GM18520 (cell line): ENCODE data around the gene TNFRSF9.

Experiments
- ATAC-seq: cut with Tn5 transposase; IDR thresholded peaks from one replicate; pipeline ENCODE4 v1.9.1; 2021; ENCODE audit not compliant: unreplicated experiment

TNFRSF9 gene

DNA sequence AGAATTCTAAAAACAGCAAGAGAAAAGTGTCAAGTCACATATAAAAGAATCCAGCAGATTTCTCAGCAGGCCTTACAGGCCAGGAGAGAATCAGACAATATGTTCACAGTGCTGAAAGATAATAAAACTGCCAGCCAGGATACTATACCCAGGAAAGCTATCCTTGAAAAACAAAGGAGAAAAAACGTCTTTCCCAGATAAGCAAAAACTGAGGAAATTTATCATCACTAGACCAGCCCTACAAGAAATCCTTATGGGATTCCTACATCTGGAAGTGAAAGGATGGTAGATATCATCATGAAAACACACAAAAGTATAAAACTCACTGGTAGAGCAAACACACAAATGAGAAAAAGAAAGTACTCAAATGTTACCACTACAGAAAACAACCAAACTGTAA, 62.6 kb downstream of the TNFRSF9 start:
- ATAC-seq: no peak

DNA sequence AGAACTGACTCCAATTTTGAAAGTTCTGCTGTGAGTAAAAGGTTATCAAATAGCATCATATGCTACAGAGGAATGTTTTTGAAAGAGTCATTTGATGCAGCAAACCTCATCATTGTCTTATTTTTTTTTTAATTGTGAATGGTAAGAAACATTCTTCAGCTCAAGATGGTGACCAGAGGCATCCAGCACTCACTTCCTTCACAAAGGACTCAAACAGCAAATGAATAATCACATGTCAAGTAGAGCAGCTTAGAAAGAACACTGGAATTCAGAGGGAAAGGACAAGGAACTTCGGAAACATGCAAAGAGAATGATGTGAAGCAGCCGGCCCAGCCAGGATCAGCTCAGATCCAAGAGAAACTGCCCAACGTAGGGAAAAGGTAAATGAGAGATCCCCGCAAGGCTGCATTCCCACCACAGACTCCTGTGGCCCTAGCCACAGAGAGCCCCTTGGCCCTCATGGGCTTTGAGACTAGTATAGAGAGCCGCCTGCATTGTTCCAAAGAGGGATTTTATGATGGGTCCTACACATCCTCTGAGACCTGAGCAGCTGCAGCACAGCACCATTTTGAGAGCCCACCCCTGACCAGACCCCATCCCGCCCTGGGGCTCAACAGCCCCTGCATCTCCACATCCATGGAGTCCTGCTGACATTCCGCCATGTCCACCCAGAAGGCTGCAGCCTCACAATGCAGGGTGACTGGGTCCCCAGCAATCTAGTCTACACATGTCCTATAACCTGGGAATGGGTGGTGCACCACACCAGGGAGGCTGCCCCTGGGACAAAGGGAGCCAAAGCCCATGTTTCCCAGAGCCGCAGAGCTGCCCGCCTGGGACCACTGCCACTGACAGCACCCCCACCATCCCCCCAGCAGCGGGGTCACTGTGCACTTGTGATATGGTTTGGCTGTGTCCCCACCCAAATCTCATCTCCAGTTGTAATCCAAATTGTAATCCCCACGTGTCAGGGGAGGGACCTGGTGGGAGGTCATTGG, 66.5 kb downstream of the TNFRSF9 start:
- no peak for ATAC-seq

DNA sequence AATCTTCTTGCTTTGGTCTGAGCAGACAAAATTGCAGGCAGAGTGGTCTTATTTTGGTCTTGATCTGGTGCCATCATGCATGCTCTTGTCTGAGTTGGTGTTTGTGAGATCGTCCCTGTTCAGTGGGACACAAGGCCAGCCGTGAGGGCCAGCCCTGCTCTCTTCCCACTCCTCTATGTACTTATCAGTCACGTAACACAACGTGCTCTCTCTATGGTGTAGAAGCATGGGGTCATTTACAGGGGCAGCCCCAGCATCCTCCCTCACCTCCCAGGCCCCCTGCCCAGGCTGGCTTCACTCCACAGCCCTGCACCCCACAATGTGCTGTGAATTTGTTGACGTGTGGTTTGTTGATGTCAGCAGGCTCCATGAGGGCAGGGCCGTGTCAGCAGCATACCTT, 69.5 kb downstream of the TNFRSF9 start:
- no peak for ATAC-seq

DNA sequence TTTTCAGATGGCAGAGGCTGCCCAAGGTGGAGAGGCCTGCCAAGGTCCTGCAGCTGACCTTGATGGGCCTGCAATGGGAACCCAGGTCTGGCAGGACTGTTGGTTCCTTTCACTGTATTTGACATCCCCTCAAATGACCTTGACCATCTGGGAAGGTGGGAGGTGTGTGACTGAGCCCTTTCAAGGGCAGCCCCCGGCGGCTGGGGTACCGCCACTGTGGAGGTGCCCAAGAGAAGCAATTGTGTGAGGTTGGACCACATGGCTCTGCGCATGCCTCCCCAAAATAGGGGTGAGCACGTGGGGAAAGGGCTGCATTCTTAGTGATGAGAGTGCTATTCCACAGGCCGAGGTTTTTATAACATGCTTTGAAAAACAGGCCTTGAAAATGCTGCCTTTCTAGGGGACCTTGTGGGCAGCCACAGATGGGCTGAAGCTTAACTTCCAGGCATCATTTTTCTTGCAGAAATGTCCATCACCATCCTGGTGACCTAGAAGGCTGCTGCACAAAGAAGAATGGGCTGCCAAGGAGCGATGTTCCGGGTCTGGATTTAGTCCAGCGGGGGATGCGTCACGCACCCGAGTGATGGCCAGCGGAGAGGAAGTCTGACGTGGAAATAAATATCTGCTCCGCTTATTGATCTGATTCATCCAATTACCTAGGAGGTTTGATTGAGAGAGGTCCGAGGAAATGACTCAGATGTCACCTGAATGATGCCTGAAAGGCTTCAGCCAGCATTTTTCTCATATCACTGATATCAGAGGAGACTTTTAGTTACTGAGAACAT, 71.3 kb downstream of the TNFRSF9 start:
- ATAC-seq: no peak

DNA sequence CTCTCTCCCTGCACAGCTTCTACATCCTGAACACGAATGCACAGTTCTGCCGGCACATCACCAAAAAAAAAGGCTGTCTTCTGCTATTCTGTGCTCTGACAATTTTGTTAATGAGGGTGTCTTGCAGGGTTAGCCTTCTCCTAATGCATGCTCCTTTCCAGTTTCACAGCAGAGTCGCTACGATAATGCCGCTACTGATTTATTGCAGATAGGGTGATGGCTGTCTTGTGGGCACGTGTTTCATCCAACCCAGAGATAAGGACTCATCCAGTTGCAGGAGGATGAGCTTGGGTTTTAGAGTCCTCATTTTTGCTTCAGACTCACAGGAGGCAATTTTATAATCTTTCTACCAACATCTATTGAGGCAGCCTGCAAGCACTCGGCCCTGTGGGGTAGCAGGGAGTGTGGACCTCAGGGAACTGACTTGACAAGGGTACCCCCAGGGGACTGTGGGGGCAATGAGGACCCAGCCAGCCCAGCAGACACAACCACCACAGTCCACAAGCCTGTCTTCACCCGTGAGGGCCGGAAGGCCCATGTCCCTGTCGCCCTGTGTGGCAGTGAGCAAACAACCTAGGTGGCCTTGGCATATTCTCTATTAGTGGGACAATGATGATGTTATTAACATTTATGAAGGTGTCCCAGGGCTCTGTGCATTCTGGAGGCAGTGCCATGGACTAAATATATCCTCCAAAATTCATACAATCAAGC, 72.4 kb downstream of the TNFRSF9 start:
- no peak for ATAC-seq

DNA sequence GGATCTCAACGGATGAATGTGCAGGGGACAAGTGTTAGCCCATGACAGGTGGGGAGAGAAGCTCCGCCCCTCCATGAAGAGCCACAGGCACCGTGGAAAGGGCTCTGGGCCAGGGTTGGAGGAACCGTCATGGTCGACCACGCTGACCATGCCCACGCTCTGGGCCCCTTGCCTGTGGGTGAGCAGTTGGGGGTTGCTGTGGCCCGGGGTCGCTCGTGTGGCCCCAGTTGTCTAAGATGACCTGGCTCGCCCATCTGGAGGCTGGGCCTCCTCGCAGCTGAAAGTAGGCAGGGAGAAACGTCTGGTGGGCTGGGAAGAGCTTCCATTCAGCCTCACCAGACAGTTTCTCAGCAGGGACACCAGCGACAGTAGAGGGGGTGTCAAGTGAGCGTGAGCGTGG, 74.7 kb downstream of the TNFRSF9 start:
- ATAC-seq: no peak
